Left ventricle myocardium inferior (tissue), 1 donor: Measurements from ENCODE around the gene SMIM14. TPM values are rescaled to one million over a fixed set of nuclear protein-coding genes. Genes with fewer than 3 reads are reported as not detected.

Source experiments
- DNase-seq: peaks from one replicate; pipeline ENCODE4 v3.0.0-alpha.2; 2020
- H3K27ac ChIP-seq: fragments of 200-600 bp; replicated peaks from 2 replicates; pipeline ENCODE4 v1.8.0; 2021
- H3K27me3 ChIP-seq: fragments of 200-600 bp; 2 replicates; pipeline ENCODE4 v1.8.0; 2021; ENCODE audit warnings: low read depth
- H3K36me3 ChIP-seq: fragments of 200-600 bp; 2 replicates; pipeline ENCODE4 v1.8.0; 2021
- H3K4me1 ChIP-seq: fragments of 200-600 bp; 2 replicates; pipeline ENCODE4 v1.8.0; 2021
- H3K4me3 ChIP-seq: fragments of 200-600 bp; 2 replicates; pipeline ENCODE4 v1.8.0; 2021; ENCODE audit warnings: mild to moderate bottlenecking, moderate library complexity
- H3K9me3 ChIP-seq: fragments of 200-600 bp; replicated peaks from 2 replicates; pipeline ENCODE4 v1.8.0; 2021
- intact Hi-C: fragments of 100-400 bp; cut with micrococcal nuclease; formaldehyde crosslinking; loops from one replicate; pipeline ENCODE4 v1.11.0; 2022
- total RNA-seq: library from RNA; stranded (reverse); fragmentation: NEBNext Ultra II Directional; extraction: Animal tissue kit (Norgen Biotek cat#: 25700); gene quantifications from one replicate; pipeline ENCODE4 v1.2.1, GENCODE V29; 2021
- TF ChIP-seq, protein P1 (sequence below): fragments of 200-600 bp; IDR thresholded peaks from 2 replicates; pipeline ENCODE4 v1.8.0; 2021; ENCODE audit warnings: antibody characterized with exemption, mild to moderate bottlenecking, borderline replicate concordance
- donor health status: DM: no; HTN: yes; CAD: no; lungs with severe emphysema.

Gene SMIM14
- total RNA-seq, 1 donor from 2014 or later: 11.4 TPM

DNA sequence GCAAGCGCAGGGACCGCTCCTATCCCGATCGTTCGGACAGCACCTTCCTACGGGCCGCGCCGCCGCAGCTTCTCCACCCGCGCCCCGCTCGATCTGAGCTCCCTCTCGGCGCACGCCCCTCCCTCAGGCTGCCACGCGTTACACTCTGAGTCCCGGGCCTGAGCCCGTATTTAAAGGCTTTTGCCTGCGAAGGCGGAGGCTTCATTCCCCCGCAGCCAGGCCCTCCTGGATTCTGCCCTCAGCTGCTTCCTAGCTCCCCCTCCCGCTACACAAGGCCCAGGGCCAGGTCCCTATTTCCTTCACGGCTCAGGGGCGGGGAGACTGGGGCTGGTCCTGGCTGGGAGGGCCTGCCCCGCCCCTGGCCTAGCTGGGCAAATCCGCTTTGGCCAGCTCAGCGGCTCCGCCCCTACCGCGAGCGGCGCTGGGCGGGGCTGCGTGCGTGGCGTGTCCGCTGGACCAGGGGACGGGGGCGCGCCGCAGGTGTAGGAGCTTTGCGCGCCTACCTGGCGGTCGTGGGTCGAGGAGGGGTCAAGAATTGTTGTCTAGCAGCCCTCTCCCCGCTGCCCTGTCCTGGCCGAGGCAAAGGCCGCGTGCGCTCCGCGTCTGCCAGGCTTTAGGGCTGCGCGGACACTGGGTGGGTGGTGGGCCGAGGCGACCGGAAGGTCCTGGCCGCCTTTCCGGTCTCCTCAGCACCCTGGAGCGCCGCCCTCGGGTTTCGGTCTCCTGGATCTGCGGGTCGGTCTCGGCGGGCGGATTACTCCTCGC lies 111.2 kb downstream of the SMIM14 start, which contains the start of gene UGDH:
Gene UGDH, minus strand, starts transcription at position 144 of the 765 bp plus-strand sequence. CDS start 5,927 bp downstream, outside the sequence.
- TF ChIP-seq, protein P1, sequence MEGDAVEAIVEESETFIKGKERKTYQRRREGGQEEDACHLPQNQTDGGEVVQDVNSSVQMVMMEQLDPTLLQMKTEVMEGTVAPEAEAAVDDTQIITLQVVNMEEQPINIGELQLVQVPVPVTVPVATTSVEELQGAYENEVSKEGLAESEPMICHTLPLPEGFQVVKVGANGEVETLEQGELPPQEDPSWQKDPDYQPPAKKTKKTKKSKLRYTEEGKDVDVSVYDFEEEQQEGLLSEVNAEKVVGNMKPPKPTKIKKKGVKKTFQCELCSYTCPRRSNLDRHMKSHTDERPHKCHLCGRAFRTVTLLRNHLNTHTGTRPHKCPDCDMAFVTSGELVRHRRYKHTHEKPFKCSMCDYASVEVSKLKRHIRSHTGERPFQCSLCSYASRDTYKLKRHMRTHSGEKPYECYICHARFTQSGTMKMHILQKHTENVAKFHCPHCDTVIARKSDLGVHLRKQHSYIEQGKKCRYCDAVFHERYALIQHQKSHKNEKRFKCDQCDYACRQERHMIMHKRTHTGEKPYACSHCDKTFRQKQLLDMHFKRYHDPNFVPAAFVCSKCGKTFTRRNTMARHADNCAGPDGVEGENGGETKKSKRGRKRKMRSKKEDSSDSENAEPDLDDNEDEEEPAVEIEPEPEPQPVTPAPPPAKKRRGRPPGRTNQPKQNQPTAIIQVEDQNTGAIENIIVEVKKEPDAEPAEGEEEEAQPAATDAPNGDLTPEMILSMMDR: no peak
- Histone ChIP-seq H3K4me1 (peaks cover 38% of the 10 kb centered on the region), H3K9me3 (no peaks in the 10 kb centered on the region), H3K4me3 (peak within 1 kb of the TSS; percentile 92), H3K27ac (peak within 1 kb of the TSS; percentile 99), H3K36me3 (peaks cover 14% of the 10 kb centered on the region), H3K27me3 (no peaks in the 10 kb centered on the region)
- peak; percentile 97 for DNase-seq
- intact Hi-C loops: loop anchor here (5.0 kb wide), 1 partner anchor 110 kb away; the partner anchor contains the start of gene SMIM14

DNA sequence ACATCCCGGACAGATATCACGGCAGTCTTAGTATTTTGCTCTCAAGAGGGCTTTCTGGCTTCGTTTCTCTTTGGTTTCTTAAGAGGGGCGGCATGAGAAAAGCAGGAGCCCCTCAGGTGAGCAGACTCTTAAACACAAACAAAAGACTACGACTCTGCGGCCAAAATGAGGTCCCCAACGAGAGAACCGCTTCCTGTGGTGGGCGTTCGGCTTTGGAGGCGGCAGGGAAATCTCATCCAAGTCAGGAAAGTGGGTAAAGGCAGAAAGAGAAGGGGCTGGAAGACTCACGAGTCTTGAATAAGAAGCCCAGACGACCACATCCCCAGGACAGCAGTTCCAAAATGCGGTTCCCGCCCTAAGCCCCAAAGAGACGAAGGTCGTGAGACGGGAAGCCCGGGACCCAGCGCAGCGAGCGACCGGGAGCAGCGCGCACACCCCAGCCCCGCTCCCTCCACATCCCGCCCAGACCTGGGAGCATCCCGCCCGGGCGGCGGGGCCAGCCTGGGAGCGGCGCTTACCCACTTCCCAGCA lies 111.8 kb downstream of the SMIM14 start:
- TF ChIP-seq, protein P1: no peak
- no peak for DNase-seq
- H3K27ac ChIP-seq: peak overlapping the region; percentile 99
- H3K4me1 ChIP-seq: peaks cover 38% of the 10 kb centered on the region
- H3K9me3 ChIP-seq: no peaks in the 10 kb centered on the region
- H3K27me3 ChIP-seq: no peaks in the 10 kb centered on the region
- intact Hi-C loops: loop anchor here (5.0 kb wide), 1 partner anchor 110 kb away; the partner anchor contains the start of gene SMIM14
- peak overlapping the region; percentile 92 for H3K4me3 ChIP-seq
- peaks cover 7% of the 10 kb centered on the region for H3K36me3 ChIP-seq

DNA sequence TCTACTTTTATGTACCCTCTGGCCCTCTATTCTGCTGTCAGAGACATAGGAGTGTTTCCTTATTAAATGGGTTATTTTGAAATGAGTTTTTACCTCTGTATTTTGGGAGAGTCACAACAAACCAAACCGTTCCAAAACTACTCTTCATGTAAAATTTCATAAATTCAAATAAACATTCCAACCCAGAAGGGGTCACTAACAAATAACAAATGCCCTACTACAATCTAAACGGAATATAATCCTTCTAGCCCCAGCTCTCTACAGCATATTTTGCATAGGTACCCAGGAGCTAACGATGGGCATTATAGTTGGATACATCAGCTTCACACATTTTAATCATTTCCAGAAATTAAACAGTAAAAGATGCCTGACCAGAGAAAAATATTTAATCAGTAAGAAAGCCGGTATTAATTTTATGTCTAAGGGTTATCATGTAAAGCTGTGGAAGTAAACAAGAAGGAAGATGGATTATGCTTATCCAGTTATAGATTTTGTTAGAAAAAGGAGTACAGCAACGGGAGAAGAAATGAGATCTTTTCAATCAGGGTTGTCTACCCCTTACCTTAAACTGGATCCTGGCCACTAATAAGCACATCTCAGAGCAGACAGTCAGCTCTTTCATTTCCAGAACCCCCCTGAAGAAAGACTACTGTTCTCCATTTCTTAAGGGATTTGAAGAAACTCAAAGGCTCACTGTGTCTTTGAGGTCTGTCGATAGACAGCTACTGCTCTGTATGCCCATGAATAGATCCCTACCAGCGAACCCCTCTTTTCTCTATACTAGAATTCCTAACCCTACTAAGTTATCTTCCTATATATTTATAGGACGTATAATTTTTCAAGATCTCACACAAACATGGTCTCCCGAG lies 112.6 kb downstream of the SMIM14 start:
- no peak for DNase-seq
- TF ChIP-seq, protein P1: no peak

DNA sequence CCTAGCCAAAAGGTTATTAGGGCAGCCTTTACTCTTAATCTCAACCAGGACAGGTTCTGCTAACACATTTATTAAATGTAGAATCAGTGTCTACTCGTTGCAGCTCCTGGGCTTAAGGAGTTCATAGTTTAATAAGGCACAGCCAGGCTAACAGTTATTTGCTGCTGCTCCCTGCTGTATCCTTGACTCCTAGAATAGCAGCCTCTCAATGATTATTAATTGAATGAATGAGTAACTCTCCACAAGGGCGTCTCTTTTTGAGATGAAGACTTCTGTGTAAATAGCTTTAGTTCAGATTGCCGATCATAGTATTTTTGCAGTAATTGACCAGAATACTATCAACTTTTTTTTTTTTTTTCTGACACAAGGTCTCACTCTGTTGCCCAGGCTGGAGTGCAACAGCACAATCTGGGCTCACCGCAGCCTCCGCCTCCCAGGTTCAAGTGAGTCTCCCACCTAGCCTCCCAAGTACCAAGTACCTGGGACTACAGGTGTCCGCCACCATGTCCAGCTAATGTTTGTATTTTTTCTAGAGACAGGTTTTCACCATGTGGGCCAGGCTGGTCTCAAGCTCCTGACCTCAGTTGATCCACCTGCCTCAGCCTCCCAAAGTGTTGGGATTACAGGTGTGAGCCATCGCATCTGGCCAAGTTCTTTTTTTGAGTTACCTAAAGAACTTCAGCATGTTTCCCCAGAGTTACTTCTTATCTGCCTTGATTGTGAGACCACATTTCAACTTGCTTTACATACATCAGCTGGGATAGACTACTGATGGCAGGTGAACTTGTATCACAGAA lies 114.3 kb downstream of the SMIM14 start:
- no peaks in the 10 kb centered on the region for H3K27me3 ChIP-seq
- DNase-seq: no peak
- intact Hi-C loops: no loop called here
- no peak overlapping the region for H3K27ac ChIP-seq
- peaks cover 9% of the 10 kb centered on the region for H3K36me3 ChIP-seq
- TF ChIP-seq, protein P1: no peak
- peaks cover 36% of the 10 kb centered on the region for H3K4me1 ChIP-seq
- no peaks in the 10 kb centered on the region for H3K9me3 ChIP-seq
- no peak overlapping the region for H3K4me3 ChIP-seq

More for the DNA sequence above, 112.6 kb downstream of the SMIM14 start:
- H3K4me1 ChIP-seq: peaks cover 38% of the 10 kb centered on the region
- H3K36me3 ChIP-seq: peaks cover 5% of the 10 kb centered on the region
- intact Hi-C loops: loop anchor here (5.0 kb wide), 1 partner anchor 111 kb away; the partner anchor contains the start of gene SMIM14
- H3K9me3 ChIP-seq: no peaks in the 10 kb centered on the region
- H3K4me3 ChIP-seq: peak overlapping the region; percentile 92
- H3K27ac ChIP-seq: peak overlapping the region; percentile 99
- no peaks in the 10 kb centered on the region for H3K27me3 ChIP-seq
